Endothelial cell of umbilical vein (primary cell): Measurements from ENCODE around the gene RGS6. TPM values are rescaled to one million over a fixed set of nuclear protein-coding genes. Genes with fewer than 3 reads are reported as not detected.

Experiments used
- BruUV-seq: library from RNA; stranded (reverse); fragments of 400-500 nt; replicated peaks from 2 replicates; lab custom pipeline; 2021; lab: Mats Ljungman, UMichigan
- CTCF ChIA-PET: fragments of 300-600, 350-600 bp; sonication (Branson Sonifier 250); formaldehyde crosslinking; loops from one replicate; lab custom pipeline; 2021; ENCODE audit warnings: antibody characterized with exemption, inconsistent platforms; lab: Charles Lee
- POLR2A ChIA-PET: fragments of 300-600, 350-600 bp; sonication (Branson Sonifier 250); formaldehyde crosslinking; loops from one replicate; lab custom pipeline; 2021; ENCODE audit warnings: antibody characterized with exemption, inconsistent platforms; lab: Charles Lee
- DNase-seq: peaks from one replicate; pipeline ENCODE4 v3.0.0-alpha.2; 2011; ENCODE audit warnings: low read depth, low spot score
- FAIRE-seq: peaks from 2 replicates; lab custom pipeline; 2011; peaks lifted over from hg19 to GRCh38; lab: Jason Lieb, UNC
- H2AFZ ChIP-seq: 2 replicates; pipeline ENCODE4 v1.6.0; 2012; ENCODE audit warnings: low read depth, low read length, control low read depth, inconsistent platforms
- H3K27ac ChIP-seq: 2 replicates; pipeline ENCODE4 v1.5.1; 2011; ENCODE audit warnings: low read depth, mild to moderate bottlenecking, control low read depth, low read length, moderate library complexity; ENCODE audit not compliant: insufficient read depth
- H3K27me3 ChIP-seq, 2 experiments: 2 replicates each; pipeline versions ENCODE4 v1.6.0 to v1.6.1; 2011; ENCODE audit warnings: low read length in 2 of 2, mixed read lengths in 1 of 2; ENCODE audit not compliant: control insufficient read depth in 2 of 2, insufficient read depth in 2 of 2
- H3K36me3 ChIP-seq, 2 experiments: 2 replicates in 1 of 2; 3 replicates in 1 of 2; pipeline ENCODE4 v1.5.1; 2011; ENCODE audit warnings: low read length in 2 of 2, mild to moderate bottlenecking in 1 of 2, moderate library complexity in 1 of 2; ENCODE audit not compliant: control insufficient read depth in 2 of 2, insufficient read depth in 2 of 2; ENCODE audit errors: extremely low read depth in 1 of 2
- H3K4me1 ChIP-seq: 3 replicates; pipeline ENCODE4 v1.5.1; 2011; ENCODE audit warnings: mild to moderate bottlenecking, low read length; ENCODE audit not compliant: control insufficient read depth, insufficient read depth; ENCODE audit errors: extremely low read depth
- H3K4me2 ChIP-seq: 2 replicates; pipeline ENCODE4 v1.6.1; 2011; ENCODE audit warnings: low read length, control low read depth, mixed read lengths; ENCODE audit not compliant: insufficient read depth
- H3K4me3 ChIP-seq, 3 experiments: fragments of 200-600 bp in 1 of 3; sonication (generic), shearing (Covaris generic) in 1 of 3; replicated peaks in 1 of 3; 2 replicates each; pipeline ENCODE4 v1.5.1; 2011 to 2016; ENCODE audit warnings: control low read depth in 3 of 3, low read length in 3 of 3, mild to moderate bottlenecking in 2 of 3, inconsistent platforms in 1 of 3, low read depth in 1 of 3, moderate library complexity in 1 of 3; ENCODE audit not compliant: insufficient read depth in 1 of 3
- H3K79me2 ChIP-seq: 2 replicates; pipeline ENCODE4 v1.6.0; 2012; ENCODE audit warnings: low read length, inconsistent platforms; ENCODE audit not compliant: control insufficient read depth, insufficient read depth
- H3K9ac ChIP-seq: replicated peaks from 2 replicates; pipeline ENCODE3; 2011; ENCODE audit warnings: low read length, control low read depth; ENCODE audit not compliant: insufficient read depth; ENCODE audit errors: extremely low read depth
- H3K9me1 ChIP-seq: replicated peaks from 3 replicates; pipeline ENCODE4 v1.6.0; 2011; ENCODE audit warnings: mild to moderate bottlenecking, low read length; ENCODE audit not compliant: control insufficient read depth, insufficient read depth; ENCODE audit errors: extremely low read depth
- H3K9me3 ChIP-seq: replicated peaks from 2 replicates; pipeline ENCODE4 v1.5.1; 2012; ENCODE audit warnings: low read length, inconsistent platforms; ENCODE audit not compliant: control insufficient read depth, insufficient read depth
- H4K20me1 ChIP-seq: replicated peaks from 2 replicates; pipeline ENCODE3; 2011; ENCODE audit warnings: mild to moderate bottlenecking, low read length; ENCODE audit not compliant: control insufficient read depth, insufficient read depth; ENCODE audit errors: extremely low read depth
- EZH2 ChIP-seq: IDR thresholded peaks from 2 replicates; pipeline ENCODE4 v1.6.1; 2012; ENCODE audit warnings: borderline replicate concordance, low read depth, mild to moderate bottlenecking, moderate library complexity, low read length, inconsistent platforms; ENCODE audit not compliant: severe bottlenecking
- FOS ChIP-seq: IDR thresholded peaks from 2 replicates; pipeline ENCODE4 v1.6.1; 2011; ENCODE audit warnings: mild to moderate bottlenecking, low read length, moderate library complexity, borderline replicate concordance; ENCODE audit not compliant: insufficient read depth
- GATA2 ChIP-seq: IDR thresholded peaks from 2 replicates; pipeline ENCODE4 v1.7.0; 2011; ENCODE audit warnings: low read depth, mild to moderate bottlenecking, moderate library complexity, mixed read lengths, low read length; ENCODE audit not compliant: insufficient read length, insufficient read depth
- JUN ChIP-seq: IDR thresholded peaks from 2 replicates; pipeline ENCODE4 v1.6.1; 2011; ENCODE audit warnings: borderline replicate concordance, low read depth; ENCODE audit not compliant: insufficient read length, insufficient read depth
- MYC ChIP-seq: IDR thresholded peaks from one replicate; pipeline ENCODE4 v1.6.1; 2011; ENCODE audit warnings: mild to moderate bottlenecking, low read depth, low read length
- POLR2A ChIP-seq: IDR thresholded peaks from 2 replicates; pipeline ENCODE4 v1.6.1; 2012; ENCODE audit warnings: low read depth, mild to moderate bottlenecking, control low read depth, low read length
- POLR2AphosphoS5 ChIP-seq: IDR thresholded peaks from 2 replicates; pipeline ENCODE4 v1.6.1; 2012; ENCODE audit warnings: low read depth, mild to moderate bottlenecking, control low read depth, low read length, moderate library complexity; ENCODE audit not compliant: insufficient read depth
- dilution Hi-C: fragments of 300-500 bp; cut with MboI; formaldehyde crosslinking; loops from one replicate; pipeline ENCODE4 v1.15.0; 2019; ENCODE audit warnings: low sequenced_read_pairs; ENCODE audit not compliant: extremely low pct_ligation_motif_present
- intact Hi-C: fragments of 100-400 bp; cut with micrococcal nuclease; formaldehyde crosslinking; loops from one replicate; pipeline ENCODE4 v1.10.0; 2022
- polyA plus RNA-seq, 4 experiments: library from polyadenylated mRNA; depleted of rRNA in 3 of 4; stranded (reverse) in 3 of 4; unstranded in 1 of 4; fragments of >200 nt; gene quantifications; 2 replicates each; pipeline versions ENCODE4 v1.2.1 to v1.2.3, GENCODE V29; 2011 to 2012; ENCODE audit warnings: missing spikeins in 1 of 4
- total RNA-seq: library from RNA; stranded (reverse); gene quantifications from 2 replicates; pipeline ENCODE4 v1.2.3, GENCODE V29; 2021
- TF ChIP-seq, protein P1 (sequence below): IDR thresholded peaks from 2 replicates; pipeline ENCODE4 v1.6.1; 2011; ENCODE audit not compliant: insufficient read depth, insufficient read length
- TF ChIP-seq, protein P2 (sequence below), 2 donors: IDR thresholded peaks; 1 replicate in 1 of 2; 2 replicates in 1 of 2; pipeline ENCODE4 v1.5.1; 2011; ENCODE audit warnings: low read length in 2 of 2, mild to moderate bottlenecking in 2 of 2, moderate library complexity in 2 of 2, control low read depth in 1 of 2, inconsistent platforms in 1 of 2, low read depth in 1 of 2; ENCODE audit not compliant: insufficient read depth in 1 of 2; ENCODE audit errors: extremely low read depth in 1 of 2

Gene RGS6
- total and polyA plus RNA-seq, 2 donors (not counting 3 experiments of a cell fraction or from before 2014, with no cell fraction given) = not detected

DNA sequence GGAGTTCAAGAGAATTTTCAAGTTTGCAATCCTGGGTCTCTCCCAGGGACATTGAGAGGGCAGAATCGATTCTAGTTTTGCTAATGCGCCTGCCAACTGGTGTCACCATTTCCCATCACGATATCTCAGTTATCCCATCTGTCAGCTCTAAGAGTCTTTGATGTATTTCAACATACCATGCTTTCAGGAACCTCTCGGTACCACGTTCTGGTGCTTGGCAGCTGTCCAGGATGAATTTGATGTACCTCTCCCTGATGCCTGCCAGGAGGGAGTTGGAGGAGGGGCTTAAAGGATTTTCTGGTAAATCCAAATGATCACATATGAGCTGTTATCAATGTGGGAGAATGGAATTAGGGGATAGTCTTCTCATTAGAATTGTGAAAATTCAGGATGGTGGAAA is 332.5 kb downstream of the RGS6 start:
- BruUV-seq = no TSS peak
- no peak for DNase-seq
- H3K9ac ChIP-seq = no peak overlapping the region
- peaks cover 2% of the 10 kb centered on the region for H3K9me3 ChIP-seq
- no peak overlapping the region for H3K4me2 ChIP-seq
- H3K4me3 ChIP-seq = no peak overlapping the region
- TF ChIP-seq JUN (no peak), EZH2 (no peak), GATA2 (no peak), POLR2A (no peak), FOS (no peak), POLR2AphosphoS5 (no peak), MYC (no peak)
- TF ChIP-seq, protein P1, sequence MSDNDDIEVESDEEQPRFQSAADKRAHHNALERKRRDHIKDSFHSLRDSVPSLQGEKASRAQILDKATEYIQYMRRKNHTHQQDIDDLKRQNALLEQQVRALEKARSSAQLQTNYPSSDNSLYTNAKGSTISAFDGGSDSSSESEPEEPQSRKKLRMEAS = no peak
- TF ChIP-seq, protein P2, sequence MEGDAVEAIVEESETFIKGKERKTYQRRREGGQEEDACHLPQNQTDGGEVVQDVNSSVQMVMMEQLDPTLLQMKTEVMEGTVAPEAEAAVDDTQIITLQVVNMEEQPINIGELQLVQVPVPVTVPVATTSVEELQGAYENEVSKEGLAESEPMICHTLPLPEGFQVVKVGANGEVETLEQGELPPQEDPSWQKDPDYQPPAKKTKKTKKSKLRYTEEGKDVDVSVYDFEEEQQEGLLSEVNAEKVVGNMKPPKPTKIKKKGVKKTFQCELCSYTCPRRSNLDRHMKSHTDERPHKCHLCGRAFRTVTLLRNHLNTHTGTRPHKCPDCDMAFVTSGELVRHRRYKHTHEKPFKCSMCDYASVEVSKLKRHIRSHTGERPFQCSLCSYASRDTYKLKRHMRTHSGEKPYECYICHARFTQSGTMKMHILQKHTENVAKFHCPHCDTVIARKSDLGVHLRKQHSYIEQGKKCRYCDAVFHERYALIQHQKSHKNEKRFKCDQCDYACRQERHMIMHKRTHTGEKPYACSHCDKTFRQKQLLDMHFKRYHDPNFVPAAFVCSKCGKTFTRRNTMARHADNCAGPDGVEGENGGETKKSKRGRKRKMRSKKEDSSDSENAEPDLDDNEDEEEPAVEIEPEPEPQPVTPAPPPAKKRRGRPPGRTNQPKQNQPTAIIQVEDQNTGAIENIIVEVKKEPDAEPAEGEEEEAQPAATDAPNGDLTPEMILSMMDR (IDR thresholded peaks at IDR 0.05; ENCODE audit: extremely low read depth in 1 of 2, insufficient read depth in 1 of 2, low read depth in 1 of 2, low read length in 2 of 2) = no peak
- H3K36me3 ChIP-seq = no peaks in the 10 kb centered on the region
- H3K9me1 ChIP-seq = no peaks in the 10 kb centered on the region
- no peak for FAIRE-seq
- ChIA-PET CTCF (no interaction called here), POLR2A (no interaction called here)
- no peaks in the 10 kb centered on the region for H3K79me2 ChIP-seq
- no peaks in the 10 kb centered on the region for H3K4me1 ChIP-seq
- no peak overlapping the region for H3K27ac ChIP-seq
- intact Hi-C loops = no loop called here
- no peaks in the 10 kb centered on the region for H3K27me3 ChIP-seq
- H4K20me1 ChIP-seq = no peaks in the 10 kb centered on the region
- no peak overlapping the region for H2AFZ ChIP-seq
- dilution Hi-C loops = no loop called here
